GM12872 (cell line): ENCODE measurements around the gene MTMR11.

Experiments used
- TF ChIP-seq, protein P1 (sequence below): IDR thresholded peaks from 3 replicates; pipeline ENCODE4 v1.5.1; 2011; ENCODE audit warnings: low read depth, mild to moderate bottlenecking, low read length, moderate library complexity; ENCODE audit not compliant: insufficient read depth

MTMR11 gene

DNA sequence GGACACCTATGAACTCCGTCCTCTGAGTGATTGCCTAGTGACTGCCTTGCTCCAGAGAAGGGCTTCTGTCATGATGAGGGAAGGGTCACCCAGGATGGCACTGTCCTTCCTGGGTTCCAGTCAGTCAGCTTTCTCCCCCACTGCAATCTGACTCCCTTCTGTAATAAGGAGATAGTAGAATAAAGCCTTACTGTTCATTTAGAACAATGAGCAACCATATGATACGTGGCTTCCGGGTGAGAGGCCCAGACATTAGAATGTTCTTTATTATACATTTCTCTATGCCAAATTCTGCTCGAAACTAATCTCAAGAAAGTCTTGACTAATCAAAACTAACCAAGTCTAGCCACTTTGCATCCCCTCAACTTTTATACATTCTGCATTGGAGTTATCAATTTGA, 8.5 kb upstream of the MTMR11 start:
- TF ChIP-seq, protein P1, sequence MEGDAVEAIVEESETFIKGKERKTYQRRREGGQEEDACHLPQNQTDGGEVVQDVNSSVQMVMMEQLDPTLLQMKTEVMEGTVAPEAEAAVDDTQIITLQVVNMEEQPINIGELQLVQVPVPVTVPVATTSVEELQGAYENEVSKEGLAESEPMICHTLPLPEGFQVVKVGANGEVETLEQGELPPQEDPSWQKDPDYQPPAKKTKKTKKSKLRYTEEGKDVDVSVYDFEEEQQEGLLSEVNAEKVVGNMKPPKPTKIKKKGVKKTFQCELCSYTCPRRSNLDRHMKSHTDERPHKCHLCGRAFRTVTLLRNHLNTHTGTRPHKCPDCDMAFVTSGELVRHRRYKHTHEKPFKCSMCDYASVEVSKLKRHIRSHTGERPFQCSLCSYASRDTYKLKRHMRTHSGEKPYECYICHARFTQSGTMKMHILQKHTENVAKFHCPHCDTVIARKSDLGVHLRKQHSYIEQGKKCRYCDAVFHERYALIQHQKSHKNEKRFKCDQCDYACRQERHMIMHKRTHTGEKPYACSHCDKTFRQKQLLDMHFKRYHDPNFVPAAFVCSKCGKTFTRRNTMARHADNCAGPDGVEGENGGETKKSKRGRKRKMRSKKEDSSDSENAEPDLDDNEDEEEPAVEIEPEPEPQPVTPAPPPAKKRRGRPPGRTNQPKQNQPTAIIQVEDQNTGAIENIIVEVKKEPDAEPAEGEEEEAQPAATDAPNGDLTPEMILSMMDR: no peak

DNA sequence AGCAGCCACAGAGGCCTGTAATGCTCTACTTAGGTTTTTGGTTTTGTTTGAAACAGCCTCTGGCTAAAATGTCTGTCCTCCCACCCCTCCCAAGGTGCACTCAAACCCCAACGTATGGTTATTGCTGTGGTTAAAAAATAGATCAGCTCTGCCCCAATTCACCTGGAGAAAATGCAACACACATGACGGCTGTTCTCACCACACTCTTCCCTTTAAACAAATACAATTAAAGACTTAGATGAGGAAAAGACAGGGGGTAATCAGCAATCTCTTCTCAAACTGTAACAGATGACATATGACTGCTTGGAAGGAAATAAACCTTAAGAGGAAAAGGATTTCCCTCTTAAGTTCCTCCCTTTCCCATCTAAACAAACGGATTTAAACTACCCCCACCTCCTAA, 6.2 kb upstream of the MTMR11 start:
- TF ChIP-seq, protein P1: no peak

DNA sequence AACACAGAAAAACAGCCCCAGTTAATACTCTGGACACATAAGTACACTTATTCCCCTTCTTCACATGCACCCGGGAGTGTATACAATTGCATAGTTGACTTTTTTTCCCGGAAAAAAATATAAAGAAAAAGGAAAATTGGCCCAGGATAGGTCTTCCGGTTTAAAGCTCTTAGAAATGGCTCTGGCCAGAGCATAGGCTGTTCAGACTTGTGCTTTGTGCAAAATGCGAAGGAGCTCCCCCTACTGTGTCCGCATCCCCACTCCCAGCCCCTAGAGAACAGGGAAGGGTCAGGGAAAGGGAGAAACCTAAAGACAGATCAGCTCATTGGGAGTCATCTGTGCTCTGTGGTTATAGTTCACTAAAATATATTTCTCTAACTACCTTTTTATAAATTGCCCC, 5.5 kb upstream of the MTMR11 start:
- TF ChIP-seq, protein P1: no peak

DNA sequence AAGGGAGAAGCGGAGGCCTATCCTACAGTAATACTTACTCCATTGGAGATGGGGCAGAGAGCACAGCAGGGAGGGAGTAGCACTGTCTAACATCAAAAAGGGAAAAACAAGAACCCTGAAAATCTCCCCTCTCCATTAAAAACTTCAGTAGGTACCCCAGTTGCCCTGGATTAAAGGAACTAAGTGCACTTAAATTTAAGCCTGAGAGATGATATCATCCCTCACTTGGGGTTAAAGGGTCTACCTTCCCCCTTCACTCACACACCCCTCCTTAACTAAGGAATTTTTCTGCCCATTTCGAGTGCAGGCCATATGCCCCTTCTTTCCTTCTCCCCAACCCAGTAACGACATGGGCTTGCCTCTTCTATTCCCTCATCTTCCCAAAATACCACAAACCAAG, 3.7 kb upstream of the MTMR11 start:
- TF ChIP-seq, protein P1: no peak

DNA sequence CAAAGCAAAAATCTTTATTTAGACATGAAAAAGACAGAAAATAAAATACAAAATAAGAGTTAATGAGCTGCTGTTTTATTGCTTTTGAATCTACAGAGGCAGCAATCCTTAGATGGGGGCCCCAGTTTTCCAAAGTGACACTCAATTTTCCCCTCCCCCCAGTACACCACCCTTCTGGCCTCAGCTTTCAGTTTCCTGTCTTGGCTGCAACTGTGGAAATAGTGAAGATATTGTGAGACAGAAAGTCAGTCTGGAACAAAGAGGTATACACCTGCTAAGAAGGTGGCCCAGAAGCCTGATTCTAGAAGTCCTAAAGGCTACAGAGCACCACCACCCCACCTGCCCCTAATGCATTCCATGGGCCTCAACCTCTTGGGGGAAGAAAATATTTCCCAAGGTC, 1.1 kb upstream of the MTMR11 start:
- TF ChIP-seq, protein P1: no peak

DNA sequence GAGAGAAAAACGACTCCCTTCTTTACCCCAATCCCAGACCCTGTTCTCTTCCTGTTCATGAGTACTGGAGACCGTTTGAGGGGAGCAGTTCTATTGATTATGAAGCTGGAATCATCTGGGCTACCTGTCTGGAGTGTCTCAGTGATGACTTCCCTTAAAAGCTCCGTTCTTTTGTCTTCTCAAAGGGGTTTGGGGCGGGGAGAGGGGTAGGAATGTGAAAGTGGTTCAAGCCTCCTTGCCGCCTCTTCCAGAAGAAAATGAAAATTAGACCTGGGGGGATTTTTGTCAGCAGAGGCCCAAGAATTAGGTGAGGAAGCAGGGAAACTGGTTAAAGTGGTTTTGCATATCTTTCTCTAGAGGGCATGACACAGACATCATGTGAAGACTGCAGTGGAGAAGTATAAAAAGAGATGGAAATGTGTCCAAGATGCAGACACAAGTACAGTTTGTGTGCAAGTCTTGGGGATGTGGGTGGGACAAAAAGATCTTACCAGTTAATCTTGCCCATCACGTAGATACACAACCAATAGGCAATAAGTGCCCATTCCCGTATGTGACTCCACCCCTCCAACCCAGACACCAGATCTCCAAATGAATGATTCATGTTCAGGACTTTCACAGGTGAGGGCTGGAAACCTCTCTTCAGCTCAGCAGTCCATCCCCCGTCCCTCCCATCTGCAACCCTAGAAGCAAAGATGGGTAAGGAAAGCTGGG, 470 bp upstream of the MTMR11 start:
- TF ChIP-seq, protein P1: no peak

DNA sequence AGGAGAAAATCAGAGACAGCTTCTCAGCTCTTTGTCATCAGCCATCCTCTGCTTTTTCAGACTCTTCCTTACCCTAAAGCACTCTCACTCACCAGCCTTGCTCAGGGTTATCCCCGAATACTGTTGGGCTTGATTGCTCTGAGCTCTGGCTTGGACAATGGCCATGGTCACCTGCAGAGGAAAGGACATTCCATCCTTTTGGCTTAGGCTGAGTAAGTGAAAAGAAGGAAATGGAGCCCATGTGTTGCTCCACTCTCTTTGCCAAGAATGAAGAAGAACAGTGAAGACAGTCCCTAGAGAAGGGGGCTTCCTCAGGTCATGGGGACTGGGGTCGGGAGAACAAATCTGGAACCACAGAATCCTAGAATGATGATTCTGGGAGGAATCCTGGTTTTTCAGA, 2.3 kb downstream of the MTMR11 start:
- TF ChIP-seq, protein P1: no peak
